ENCODE results near the gene BRD4. TPM values are rescaled to one million over a fixed set of nuclear protein-coding genes. Genes with fewer than 3 reads are reported as not detected.

The BRD4 gene
- total and polyA plus RNA-seq, 10 of the 15 experiments (the other 5 are each of a cell fraction or from before 2014, with no cell fraction given) = 5.3 to 84.4 (median 11.8) TPM

DNA sequence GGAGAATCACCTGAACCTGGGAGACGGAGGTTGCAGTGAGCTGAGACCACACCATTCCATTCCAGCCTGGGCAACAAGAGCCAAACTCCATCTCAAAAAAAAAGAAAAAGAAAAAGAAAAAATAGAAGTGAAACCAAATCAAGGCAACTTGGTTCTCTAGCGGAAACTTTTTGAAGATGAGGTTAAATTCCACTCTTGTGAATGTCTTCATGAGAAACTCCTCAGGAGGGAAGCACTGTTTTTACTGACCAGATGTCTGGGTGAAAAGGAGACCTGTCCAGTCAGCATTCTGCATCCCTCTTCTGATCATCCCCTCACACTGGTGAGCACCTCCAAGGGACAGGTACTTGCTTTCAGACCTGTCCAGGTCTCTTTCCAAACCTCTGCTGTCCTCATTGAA is 15.8 kb downstream of the BRD4 start:
- peak overlapping the region; percentile 38; the same call in 1 of the 2 replicates for H3K4me3 ChIP-seq

More for the DNA sequence above, 15.8 kb downstream of the BRD4 start:
- intact Hi-C loops (cut with micrococcal nuclease; ENCODE audit: unreplicated experiment) (no loop called here), in situ Hi-C loops (cut with MboI) (no loop called here)
- H2AFZ ChIP-seq (ENCODE audit: control insufficient read depth, low read depth, low read length) = no peak overlapping the region
- H3K4me2 ChIP-seq (ENCODE audit: control insufficient read depth, insufficient read depth) = peak overlapping the region; percentile 26
- peaks cover 45% of the 10 kb centered on the region for H3K4me1 ChIP-seq (ENCODE audit: control insufficient read depth, insufficient read depth, low read length)
- peaks cover 33% of the 10 kb centered on the region for H4K20me1 ChIP-seq (ENCODE audit: control insufficient read depth, insufficient read depth)
- BruUV-seq (replicated peaks) = no TSS peak
- ChIA-PET SMC1A (ENCODE audit: uncharacterized antibody, unreplicated experiment) (interaction anchor here (1.0 to 2.2 kb wide), 4 partner anchors 11 to 28 kb away, joined by 4 to 12 read pairs (median 8); partner anchors contain the start of gene BRD4), CTCF (interaction anchor here (1.1 to 1.5 kb wide), 4 partner anchors 13 to 63 kb away, joined by 3 to 5 read pairs (median 4); partner anchors contain the start of gene AKAP8), POLR2A (interaction anchor here (0.6 to 2.0 kb wide), 3 partner anchors 17 to 29 kb away, joined by 4 to 15 read pairs (median 4); no protein-coding TSS in a partner anchor), RAD21 (ENCODE audit: unreplicated experiment) (interaction anchor here (0.5 to 3.4 kb wide), 4 partner anchors 17 to 186 kb away, joined by 3 to 22 read pairs (median 3); partner anchors contain the start of genes AKAP8L and BRD4)
- H3K9ac ChIP-seq (ENCODE audit: control insufficient read depth, insufficient read depth, low read length) = no peak overlapping the region
- peaks cover 94% of the 10 kb centered on the region for H3K79me2 ChIP-seq (ENCODE audit: control insufficient read depth, insufficient read depth, low read length)
- H3K9me3 ChIP-seq (replicated peaks; ENCODE audit: control insufficient read depth, insufficient read depth, low read length) = no peaks in the 10 kb centered on the region
- peak overlapping the region; percentile 37 for H3K27ac ChIP-seq (ENCODE audit: control insufficient read depth, insufficient read depth)
- DNase-seq (ENCODE audit: low read depth, low spot score) (peak; percentile 42), FAIRE-seq (peak; percentile 35), ATAC-seq (peak; percentile 45)
- 6% methylated on average over 2 of the region's 2 CpGs for WGBS (ENCODE audit: insufficient coverage, insufficient replicate concordance, low lambda C conversion rate, missing lambda C conversion rate)
- no peaks in the 10 kb centered on the region for H3K27me3 ChIP-seq (replicated peaks in 1 of 2; ENCODE audit: control insufficient read depth in 2 of 2, insufficient read depth in 2 of 2, low read length in 1 of 2)
- peaks cover 2 to 5% of the 10 kb centered on the region in 2 experiments for H3K36me3 ChIP-seq (ENCODE audit: control insufficient read depth in 2 of 2, insufficient read depth in 2 of 2, low read length in 1 of 2)
- TF ChIP-seq ZBED1 (IDR thresholded peaks at IDR 0.05; ENCODE audit: borderline replicate concordance) (no peak), SPI1 (IDR thresholded peaks at IDR 0.05; ENCODE audit: borderline replicate concordance, insufficient read depth, low read depth, low read length) (peak; percentile 72), RFX5 (IDR thresholded peaks at IDR 0.05; ENCODE audit: low read depth, low read length) (no peak), POLR2AphosphoS5 (IDR thresholded peaks at IDR 0.05; ENCODE audit: low read length) (0 out of 2 replicates have a peak, but pooled peaks have one; percentile 25), E2F4 (IDR thresholded peaks at IDR 0.05; ENCODE audit: low read depth, low read length) (no peak), RUNX3 (IDR thresholded peaks at IDR 0.05; ENCODE audit: low read length) (peak; percentile 21; the same call in 1 of the 2 replicates), EP300 (IDR thresholded peaks at IDR 0.05; ENCODE audit: borderline replicate concordance in 1 of 2, control insufficient read depth in 1 of 2, low read depth in 2 of 2, low read length in 2 of 2) (no peak), IKZF2 (IDR thresholded peaks at IDR 0.05) (peak; percentile 52 to 59; a peak in 3 of 4 replicates), ZNF384 (IDR thresholded peaks at IDR 0.05; ENCODE audit: borderline replicate concordance, low read depth, low read length) (peak; percentile 60), CBX5 (IDR thresholded peaks at IDR 0.05; ENCODE audit: low read depth) (no peak)
- TF ChIP-seq, protein P1, sequence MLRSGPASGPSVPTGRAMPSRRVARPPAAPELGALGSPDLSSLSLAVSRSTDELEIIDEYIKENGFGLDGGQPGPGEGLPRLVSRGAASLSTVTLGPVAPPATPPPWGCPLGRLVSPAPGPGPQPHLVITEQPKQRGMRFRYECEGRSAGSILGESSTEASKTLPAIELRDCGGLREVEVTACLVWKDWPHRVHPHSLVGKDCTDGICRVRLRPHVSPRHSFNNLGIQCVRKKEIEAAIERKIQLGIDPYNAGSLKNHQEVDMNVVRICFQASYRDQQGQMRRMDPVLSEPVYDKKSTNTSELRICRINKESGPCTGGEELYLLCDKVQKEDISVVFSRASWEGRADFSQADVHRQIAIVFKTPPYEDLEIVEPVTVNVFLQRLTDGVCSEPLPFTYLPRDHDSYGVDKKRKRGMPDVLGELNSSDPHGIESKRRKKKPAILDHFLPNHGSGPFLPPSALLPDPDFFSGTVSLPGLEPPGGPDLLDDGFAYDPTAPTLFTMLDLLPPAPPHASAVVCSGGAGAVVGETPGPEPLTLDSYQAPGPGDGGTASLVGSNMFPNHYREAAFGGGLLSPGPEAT (IDR thresholded peaks at IDR 0.05; ENCODE audit: low read depth) = peak; percentile 48; the same call in 1 of the 2 replicates
- TF ChIP-seq, protein P2, sequence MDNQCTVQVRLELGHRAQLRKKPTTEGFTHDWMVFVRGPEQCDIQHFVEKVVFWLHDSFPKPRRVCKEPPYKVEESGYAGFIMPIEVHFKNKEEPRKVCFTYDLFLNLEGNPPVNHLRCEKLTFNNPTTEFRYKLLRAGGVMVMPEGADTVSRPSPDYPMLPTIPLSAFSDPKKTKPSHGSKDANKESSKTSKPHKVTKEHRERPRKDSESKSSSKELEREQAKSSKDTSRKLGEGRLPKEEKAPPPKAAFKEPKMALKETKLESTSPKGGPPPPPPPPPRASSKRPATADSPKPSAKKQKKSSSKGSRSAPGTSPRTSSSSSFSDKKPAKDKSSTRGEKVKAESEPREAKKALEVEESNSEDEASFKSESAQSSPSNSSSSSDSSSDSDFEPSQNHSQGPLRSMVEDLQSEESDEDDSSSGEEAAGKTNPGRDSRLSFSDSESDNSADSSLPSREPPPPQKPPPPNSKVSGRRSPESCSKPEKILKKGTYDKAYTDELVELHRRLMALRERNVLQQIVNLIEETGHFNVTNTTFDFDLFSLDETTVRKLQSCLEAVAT (IDR thresholded peaks at IDR 0.05) = 0 out of 2 replicates have a peak, but pooled peaks have one; percentile 50
